T-helper 2 cell treated with Interferon-gamma antibody and Interleukin-4, amounts not matched to agents 5 μg/mL and 100 μg/mL, for 36 hours (primary cell): ENCODE results near the gene MBNL2.

Experiments used
- DNase-seq: peaks from one replicate; pipeline ENCODE4 v3.0.0; 2021; ENCODE audit warnings: low spot score
- H3K27ac Mint-ChIP-seq: one replicate; pipeline ENCODE4 v1.8.0; 2021; ENCODE audit warnings: mild to moderate bottlenecking, mixed read lengths
- H3K27me3 Mint-ChIP-seq: one replicate; pipeline ENCODE4 v1.8.0; 2021; ENCODE audit warnings: low read depth, mixed read lengths
- H3K36me3 Mint-ChIP-seq: one replicate; pipeline ENCODE4 v1.8.0; 2021; ENCODE audit warnings: low read depth, mixed read lengths
- H3K4me1 Mint-ChIP-seq: one replicate; pipeline ENCODE4 v1.8.0; 2021; ENCODE audit warnings: low read depth, mixed read lengths
- H3K4me3 Mint-ChIP-seq: one replicate; pipeline ENCODE4 v1.8.0; 2022; ENCODE audit warnings: mild to moderate bottlenecking, moderate library complexity, mixed read lengths
- H3K9me3 Mint-ChIP-seq: one replicate; pipeline ENCODE4 v1.8.0; 2021; ENCODE audit warnings: mixed read lengths

MBNL2 gene

DNA sequence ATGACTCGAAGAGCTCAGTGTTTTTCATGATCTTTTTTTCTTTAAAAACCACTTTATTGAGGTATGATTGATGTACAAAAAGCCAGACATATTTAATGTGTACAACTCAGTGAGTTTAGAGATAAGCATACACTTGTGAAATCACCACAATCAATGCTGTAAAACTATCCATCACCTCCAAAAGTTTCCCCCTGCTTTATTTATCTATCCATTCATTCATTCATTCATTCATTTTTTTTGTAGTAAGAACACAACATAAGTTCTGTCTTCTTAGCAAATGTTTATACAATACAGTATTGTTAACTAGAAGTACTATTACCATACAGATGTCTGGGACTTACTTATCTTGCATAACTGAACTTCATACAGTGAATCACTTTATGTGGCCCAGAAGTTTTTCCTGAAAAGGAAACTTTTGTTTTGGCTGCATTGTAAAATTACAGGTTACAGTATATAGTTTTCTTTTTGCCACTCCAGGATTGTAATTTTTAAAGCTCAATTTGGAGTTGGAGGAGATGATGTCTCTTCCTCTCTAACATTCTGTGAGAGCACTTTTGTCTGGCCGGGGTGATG, 218.6 kb downstream of the MBNL2 start:
- H3K27ac Mint-ChIP-seq, result no peak overlapping the region
- H3K27me3 Mint-ChIP-seq, result no peaks in the 10 kb centered on the region
- H3K4me3 Mint-ChIP-seq, result no peak overlapping the region
- no peaks in the 10 kb centered on the region for H3K9me3 Mint-ChIP-seq
- H3K4me1 Mint-ChIP-seq, result peaks cover 15% of the 10 kb centered on the region
- H3K36me3 Mint-ChIP-seq, result peaks cover 10% of the 10 kb centered on the region
- no peak for DNase-seq

DNA sequence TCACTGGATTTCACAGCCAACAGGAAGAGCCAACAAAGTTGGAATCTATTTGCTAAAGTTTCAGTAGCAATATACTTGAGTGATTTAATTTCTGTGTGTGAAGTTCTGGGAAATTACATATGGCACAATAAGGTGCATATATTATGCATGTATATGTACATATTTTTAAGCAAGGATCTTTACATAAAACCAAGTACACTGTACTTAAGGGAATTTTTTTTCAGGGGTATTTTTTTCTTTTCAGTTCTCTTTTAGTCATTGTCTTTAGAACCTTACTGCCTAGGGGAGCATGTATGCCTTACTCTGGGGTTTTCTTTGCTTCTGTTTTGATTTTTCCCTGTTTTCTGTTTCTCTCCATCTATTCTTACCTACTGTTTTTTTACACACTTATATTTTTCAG, 219.2 kb downstream of the MBNL2 start:
- Mint-ChIP-seq H3K27ac (no peak overlapping the region), H3K4me3 (no peak overlapping the region), H3K4me1 (peaks cover 11% of the 10 kb centered on the region)

More for the DNA sequence above, 219.2 kb downstream of the MBNL2 start:
- DNase-seq, result no peak
- H3K9me3 Mint-ChIP-seq, result no peaks in the 10 kb centered on the region
- peaks cover 13% of the 10 kb centered on the region for H3K36me3 Mint-ChIP-seq
- H3K27me3 Mint-ChIP-seq, result no peaks in the 10 kb centered on the region
